OCI-M2 (cell line): ENCODE results near the gene SEC16A.

Experiments used
- DNase-seq: peaks from one replicate; lab custom pipeline; 2025; ENCODE audit not compliant: unreplicated experiment; lab: John Stamatoyannopoulos, UW

Gene SEC16A

DNA sequence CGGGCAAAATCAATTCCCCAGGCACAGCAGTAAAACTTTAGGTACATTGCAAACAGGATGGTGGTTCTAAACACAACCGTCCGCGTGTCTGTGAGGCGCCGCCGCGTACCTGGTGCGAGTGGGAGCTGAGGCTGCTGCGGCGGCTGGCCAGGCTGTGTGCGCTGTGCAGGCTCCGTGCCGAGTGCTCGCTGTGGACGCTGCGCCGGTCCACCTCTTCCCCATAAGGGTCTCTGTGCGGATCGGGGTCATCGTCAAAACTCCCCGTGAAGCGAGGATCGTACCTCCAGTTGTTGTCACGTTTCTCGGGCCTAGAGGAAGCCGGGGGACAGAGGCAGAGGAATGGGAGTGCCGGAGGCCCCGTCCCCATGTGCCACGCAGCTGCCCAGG is 16.7 kb downstream of the SEC16A start:
- no peak for DNase-seq

DNA sequence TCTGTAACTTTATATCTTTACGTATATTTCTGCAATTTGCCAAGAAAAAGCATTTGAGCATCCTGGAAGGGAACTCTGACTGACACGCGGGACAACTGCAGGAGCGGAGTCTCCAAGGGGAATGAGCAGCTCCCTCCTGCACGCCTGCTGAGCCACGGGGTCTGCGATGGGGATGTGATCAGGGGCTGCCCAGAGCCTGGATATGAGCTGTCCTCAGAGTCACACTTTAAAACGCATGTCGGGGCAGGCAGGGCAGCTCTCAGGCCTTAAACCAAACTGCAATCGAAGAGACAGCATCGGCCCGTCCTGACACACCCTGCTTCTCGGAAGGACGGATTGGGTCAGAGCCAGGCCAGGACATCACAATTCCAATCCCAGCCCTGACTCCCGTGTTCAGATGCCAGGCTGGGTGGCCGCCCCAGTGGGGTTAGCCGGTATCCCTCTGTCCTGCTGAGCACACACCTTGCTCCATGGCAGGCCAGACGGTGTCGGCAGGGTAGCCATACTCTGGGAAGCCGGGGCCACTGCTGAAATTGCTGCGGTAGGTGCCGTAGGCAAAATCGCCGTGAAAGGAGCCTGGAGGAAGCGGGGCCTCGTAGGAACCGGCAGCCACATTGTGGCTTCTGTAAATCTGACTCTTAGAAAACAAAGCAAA is 17.2 kb downstream of the SEC16A start:
- no peak for DNase-seq

- no peak for DNase-seq
These were observed 18.6 kb downstream of the SEC16A start for GRCh38 chr9:136464241-136464640.

DNA sequence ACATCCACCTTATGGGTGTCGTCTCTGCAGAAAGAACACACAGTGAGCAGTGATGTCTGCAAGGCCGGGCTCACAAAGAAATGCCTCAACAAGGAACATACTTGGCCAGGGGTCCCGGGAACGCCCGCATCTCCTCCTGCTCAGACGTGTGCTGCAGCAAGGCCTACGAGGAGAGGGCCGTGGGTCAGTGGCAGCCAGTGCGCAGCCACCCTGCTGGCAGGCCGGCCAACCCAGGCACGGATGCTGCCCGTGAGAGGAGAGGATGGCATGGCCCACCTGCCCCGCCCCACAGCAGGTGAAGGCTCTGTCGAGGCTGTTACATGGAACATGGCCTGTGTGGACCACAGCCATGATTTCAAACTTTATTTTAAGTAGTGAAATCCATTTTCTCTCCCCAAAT is 19.3 kb downstream of the SEC16A start:
- no peak for DNase-seq

DNA sequence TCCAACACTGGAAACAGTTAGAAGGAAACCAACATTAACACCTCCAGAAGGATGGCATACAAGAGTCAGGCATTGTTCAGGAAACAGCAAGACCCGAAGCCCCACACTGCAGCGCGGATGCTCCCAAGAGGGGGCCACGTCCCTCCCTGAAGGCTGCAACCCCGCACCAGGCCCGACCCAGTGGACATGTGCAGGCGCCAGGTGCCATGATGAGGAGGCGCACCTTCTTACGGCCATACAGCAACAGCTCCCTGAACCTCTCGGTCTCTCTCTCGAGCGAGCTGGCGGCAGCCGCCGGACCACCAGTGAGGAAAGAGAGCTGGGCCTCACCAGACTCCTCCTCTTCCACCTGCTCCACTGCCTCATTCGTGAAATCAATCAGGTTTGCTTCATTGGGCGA is 20.2 kb downstream of the SEC16A start:
- no peak for DNase-seq

DNA sequence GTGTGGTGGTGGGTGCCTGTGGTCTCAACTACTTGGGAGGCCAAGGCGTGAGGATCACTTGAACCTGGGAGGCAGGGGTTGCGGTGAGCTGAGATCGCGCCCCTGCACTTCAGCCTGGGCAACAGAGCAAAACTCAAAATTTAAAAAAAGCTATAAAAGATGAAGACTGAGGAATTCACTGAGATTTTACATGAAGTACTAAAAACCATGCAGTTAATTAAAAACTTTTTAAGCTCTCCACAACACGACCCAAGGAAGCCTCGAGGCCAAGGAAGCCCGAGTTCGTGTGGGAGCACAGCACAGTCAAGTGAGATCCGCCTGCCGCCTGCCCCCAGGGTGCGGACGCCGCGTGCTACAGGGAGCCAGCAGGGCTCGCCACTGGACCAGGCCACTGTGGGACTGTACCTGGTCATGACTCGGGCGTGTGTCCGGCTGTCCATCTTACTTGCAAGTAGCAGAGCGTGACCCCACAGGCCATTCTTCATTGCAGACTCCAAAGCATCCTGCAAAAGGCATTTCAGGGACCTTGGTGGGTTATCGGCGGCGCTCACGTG is 22.0 kb downstream of the SEC16A start:
- no peak for DNase-seq

GRCh38 chr9:136459425-136459824 is 23.4 kb downstream of the SEC16A start:
- no peak for DNase-seq

GRCh38 chr9:136457326-136457725 is 25.5 kb downstream of the SEC16A start:
- no peak for DNase-seq

- no peak for DNase-seq
These were observed 26.6 kb downstream of the SEC16A start for GRCh38 chr9:136456258-136456657.

- no peak for DNase-seq
These were observed 27.5 kb downstream of the SEC16A start for GRCh38 chr9:136455043-136456002.

DNA sequence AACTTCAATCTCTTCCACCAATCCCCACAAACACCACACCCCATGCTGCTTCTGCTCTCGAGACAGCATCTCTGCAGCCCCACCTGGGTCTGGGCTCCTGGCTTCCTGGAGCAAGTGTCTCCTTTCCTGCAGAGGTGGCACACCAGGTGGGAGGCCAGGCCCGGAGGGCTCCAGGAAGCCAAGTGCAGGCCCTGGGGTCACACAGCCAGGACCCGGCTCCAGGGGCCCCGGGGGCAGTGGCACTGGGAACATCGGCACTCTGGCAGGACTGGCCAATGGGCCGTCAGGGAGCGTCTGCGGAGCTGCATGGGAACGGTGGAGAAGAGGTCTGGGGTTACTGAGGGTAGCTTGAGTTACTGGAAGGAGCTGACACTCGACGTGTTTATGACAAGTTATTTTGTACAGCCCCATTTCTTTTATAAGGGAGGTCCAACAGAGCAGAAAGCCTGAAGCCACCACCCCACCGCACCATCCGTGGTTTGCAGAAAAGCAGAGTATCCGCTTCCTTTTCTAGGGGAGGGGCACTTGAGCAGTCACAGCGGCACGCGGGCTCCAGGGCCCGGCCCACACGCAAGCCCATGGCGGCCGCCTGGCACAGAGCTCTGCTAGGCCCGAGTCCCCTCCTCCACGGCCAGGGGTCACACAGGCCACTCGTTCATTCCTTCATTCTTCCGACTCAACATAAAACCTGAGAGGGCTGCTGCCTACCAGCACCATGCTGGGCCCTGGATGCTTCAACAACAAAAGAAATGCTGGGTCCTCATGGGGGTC is 28.6 kb downstream of the SEC16A start:
- no peak for DNase-seq

DNA sequence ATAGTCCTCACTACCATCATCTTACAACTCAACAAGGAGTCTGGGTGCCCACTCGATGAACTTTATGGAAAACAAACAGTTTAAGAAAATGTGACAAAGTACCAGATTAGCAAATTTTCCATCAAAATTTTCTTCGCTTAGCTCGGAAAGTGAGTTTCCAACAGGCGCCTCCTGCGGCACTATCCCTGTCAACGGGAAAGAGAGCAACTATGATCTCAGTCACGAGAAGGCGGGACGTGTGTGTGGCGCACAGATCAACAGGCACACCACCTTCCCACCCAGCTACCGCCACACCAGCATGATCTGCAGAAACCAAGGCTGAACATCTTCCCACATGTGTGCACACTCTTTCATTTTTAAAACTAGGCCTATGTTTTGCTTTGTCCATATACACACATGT is 29.5 kb downstream of the SEC16A start:
- DNase-seq: no peak

- no peak for DNase-seq
These were observed 31.5 kb downstream of the SEC16A start for GRCh38 chr9:136451221-136451877.

- DNase-seq: no peak
These were observed 34.2 kb downstream of the SEC16A start for GRCh38 chr9:136448655-136449054.

- no peak for DNase-seq
These were observed 35.6 kb downstream of the SEC16A start for GRCh38 chr9:136447173-136447778.

DNA sequence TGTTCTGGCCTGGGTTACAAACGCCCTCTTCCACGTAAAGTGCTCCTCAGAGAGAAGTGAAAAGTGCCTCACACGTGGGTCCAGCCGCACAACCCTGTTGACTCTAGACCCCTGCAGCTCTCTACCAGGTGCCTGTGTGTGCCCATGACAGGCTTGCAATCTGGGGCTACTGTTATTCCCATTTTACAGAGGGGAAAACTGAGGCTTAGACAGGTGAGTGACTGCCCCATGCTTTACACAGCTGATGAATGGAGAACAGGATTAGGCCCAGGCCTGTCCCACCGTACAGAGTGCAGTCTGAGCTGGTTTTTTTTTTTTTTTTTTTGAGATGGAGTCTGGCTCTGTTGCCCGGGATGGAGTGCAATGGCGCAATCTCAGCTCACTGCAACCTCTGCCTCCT is 37.0 kb downstream of the SEC16A start:
- DNase-seq: no peak

- no peak for DNase-seq
These were observed 38.7 kb downstream of the SEC16A start for GRCh38 chr9:136444102-136444501.

DNA sequence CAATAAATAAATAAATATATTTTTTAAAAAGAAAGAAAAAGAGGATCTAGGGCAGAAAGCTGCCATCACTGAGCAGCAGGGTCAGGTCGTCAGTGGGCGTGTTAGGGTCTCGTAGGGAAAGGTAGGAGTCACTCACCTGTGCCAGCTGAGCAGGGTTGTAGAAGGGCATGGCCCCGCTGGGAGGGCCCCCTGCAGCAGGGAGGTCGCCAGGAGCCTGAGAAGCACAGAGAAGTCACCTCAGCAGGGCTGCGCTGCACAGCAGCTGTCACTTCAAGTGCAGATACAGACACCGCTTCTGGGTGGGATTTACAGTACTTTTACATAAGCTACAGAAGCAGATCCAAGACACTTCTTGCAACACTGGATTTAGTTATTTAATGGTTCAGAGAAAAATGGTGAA is 39.2 kb downstream of the SEC16A start:
- no peak for DNase-seq

DNA sequence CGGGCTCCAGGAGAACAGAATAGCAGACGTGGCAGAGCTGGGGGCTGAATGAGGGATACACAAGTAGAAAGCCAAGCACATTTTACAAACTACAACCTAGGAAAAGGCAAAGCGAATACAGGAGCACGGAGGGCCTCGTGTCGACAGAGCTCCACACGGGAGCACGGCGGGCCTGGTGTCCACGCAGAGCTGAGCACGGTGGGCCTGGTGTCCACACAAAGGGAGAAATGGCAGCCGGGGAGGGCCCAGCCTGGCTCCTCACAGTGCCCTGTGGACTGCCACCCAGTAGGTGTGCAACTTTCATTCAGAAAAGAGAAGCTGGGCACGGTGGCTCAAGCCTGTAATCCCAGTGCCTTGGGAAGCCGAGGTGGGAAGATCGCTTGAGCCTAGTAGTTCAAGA is 39.8 kb downstream of the SEC16A start:
- no peak for DNase-seq

DNA sequence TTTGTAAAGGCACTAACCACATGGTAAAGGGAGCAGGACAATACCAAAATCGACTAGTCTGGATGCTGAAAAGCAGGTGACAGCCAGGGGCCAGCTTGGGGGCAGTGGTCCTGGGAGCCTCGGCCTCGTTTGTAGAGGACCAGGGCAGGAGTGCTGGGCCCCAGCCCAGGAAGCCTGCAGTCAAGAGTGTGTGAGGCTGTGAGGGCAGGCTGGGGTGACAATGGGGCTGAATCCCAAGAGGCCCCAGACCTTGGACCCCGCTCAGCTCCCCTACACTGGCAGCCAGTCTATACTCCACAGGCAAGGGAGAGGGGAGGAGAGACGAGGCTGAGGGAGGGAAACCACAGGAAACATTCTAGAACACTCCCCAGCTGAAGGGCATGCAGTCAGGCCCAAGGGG is 40.6 kb downstream of the SEC16A start:
- no peak for DNase-seq
